Lung (tissue), 12 donors: Measurements from ENCODE around the gene INPP5E. TPM values are rescaled to one million over a fixed set of nuclear protein-coding genes. Genes with fewer than 3 reads are reported as not detected.

Experiments used
- ATAC-seq: fragments of 200-7000 bp; cut with Tn5 transposase; one replicate; pipeline ENCODE4 v1.9.1; 2020; ENCODE audit warnings: moderate number of reproducible peaks; ENCODE audit not compliant: insufficient read depth, low FRiP score
- DNase-seq, 3 donors: peaks; one replicate each; pipeline ENCODE4 v3.0.0-alpha.2; 2013 to 2017
- H3K27ac ChIP-seq, 2 donors: one replicate each; pipeline ENCODE4 v1.5.1; 2013; ENCODE audit warnings: mild to moderate bottlenecking in 2 of 2, moderate library complexity in 2 of 2, control low read depth in 1 of 2, inconsistent platforms in 1 of 2, low read depth in 1 of 2, low read length in 1 of 2
- H3K27me3 ChIP-seq, 3 donors: one replicate each; pipeline ENCODE4 v1.5.1; 2013; ENCODE audit warnings: low read length in 2 of 3; ENCODE audit not compliant: control insufficient read depth in 3 of 3, insufficient read depth in 3 of 3
- H3K36me3 ChIP-seq, 4 donors: one replicate each; pipeline ENCODE4 v1.5.1; 2013; ENCODE audit warnings: low read length in 4 of 4, mild to moderate bottlenecking in 1 of 4, moderate library complexity in 1 of 4; ENCODE audit not compliant: control insufficient read depth in 4 of 4, insufficient read depth in 4 of 4
- H3K4me1 ChIP-seq, 5 donors: one replicate each; pipeline ENCODE4 v1.5.1; 2013; ENCODE audit warnings: low read length in 5 of 5, mild to moderate bottlenecking in 2 of 5, moderate library complexity in 1 of 5; ENCODE audit not compliant: control insufficient read depth in 5 of 5, insufficient read depth in 5 of 5
- H3K4me3 ChIP-seq: one replicate; pipeline ENCODE4 v1.5.1; 2013; ENCODE audit warnings: mild to moderate bottlenecking, control low read depth, moderate library complexity
- H3K9ac ChIP-seq, 2 donors: one replicate each; pipeline ENCODE4 v1.5.1; 2013; ENCODE audit warnings: low read length in 2 of 2, control low read depth in 1 of 2; ENCODE audit not compliant: insufficient read depth in 1 of 2
- H3K9me3 ChIP-seq, 4 donors: one replicate each; pipeline ENCODE4 v1.5.1; 2013; ENCODE audit warnings: low read length in 3 of 4, mild to moderate bottlenecking in 1 of 4, moderate library complexity in 1 of 4; ENCODE audit not compliant: control insufficient read depth in 4 of 4, insufficient read depth in 3 of 4
- WGBS, 2 donors: extraction: QIAGEN DNeasy Blood & Tissue Kit; methylation state at CpG; one replicate each; pipeline ENCODE4 v1.1.7; 2013; 5-methylcytosine and 5-hydroxymethylcytosine counted together
- polyA plus RNA-seq, 2 donors: library from polyadenylated mRNA; stranded (reverse); fragments of 200-250 nt; gene quantifications; one replicate each; pipeline ENCODE4 v1.2.1, GENCODE V29; 2013
- total RNA-seq, 2 donors: library from RNA; depleted of rRNA in 1 of 2; stranded (reverse); fragments of >200 nt in 1 of 2; gene quantifications; one replicate each; pipeline ENCODE4 v1.2.1, GENCODE V29; 2014 to 2021
- TF ChIP-seq, protein P1 (sequence below): IDR thresholded peaks from 2 replicates; pipeline ENCODE4 v1.5.1; 2012; ENCODE audit warnings: mild to moderate bottlenecking; ENCODE audit errors: control extremely low read depth, extremely low read depth
- donor health status: control.
- donor health status: control.
- donor health status: Bipolar disorder and iron deficiency.
- donor health status: healthy.
- donor health status: DM: yes; HTN: yes; CAD: no.

The INPP5E gene
- total and polyA plus RNA-seq, 4 donors, result 7.2 to 18.4 (median 8.6) TPM

DNA sequence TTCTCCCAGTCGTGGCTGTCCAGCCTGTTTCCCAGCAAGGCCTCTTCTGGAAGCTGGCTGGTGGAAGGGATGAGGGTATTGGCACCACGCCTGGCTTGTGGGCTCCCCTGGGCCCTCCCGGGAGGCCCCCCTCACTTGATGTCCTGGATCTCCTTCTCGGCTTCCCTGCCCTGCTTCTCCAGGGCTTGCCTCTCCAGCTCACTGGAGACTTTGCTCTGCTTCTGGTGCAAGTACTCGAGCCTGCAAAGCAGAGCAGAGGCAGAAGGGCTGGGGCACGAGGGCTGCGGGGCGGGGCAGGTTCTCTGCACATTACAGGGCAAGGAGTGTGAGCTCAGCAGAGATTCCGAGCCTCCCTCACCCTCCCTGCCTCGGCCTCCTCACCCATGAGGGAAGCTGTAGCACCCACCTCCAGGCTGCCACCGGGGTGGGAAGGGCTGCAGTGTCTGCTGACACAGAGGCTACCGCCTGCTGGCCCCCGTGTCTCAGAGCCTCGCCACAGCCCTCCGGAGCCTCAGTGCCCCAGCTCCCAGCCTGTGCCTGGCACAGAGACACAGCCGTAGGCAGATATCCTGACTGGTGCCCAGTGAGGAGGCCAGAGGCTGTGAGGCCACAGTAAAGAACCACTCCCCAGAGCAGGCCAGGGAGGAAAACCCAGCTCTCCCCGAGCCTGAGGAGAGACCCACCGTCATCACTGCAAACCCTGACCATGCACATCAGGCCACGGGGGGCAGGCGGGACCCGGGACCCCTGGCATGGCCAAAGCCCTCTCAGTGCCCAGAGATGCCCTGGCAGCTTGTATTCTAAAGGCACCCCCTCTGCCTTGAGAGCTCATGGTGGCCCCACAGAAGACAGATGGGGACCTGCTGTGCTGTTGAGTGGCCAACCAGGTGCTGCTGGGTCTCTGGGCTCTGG lies 46.9 kb downstream of the INPP5E start:
- ATAC-seq (no peak), DNase-seq (no peak)
- no peaks in the 10 kb centered on the region for H3K4me1 ChIP-seq

DNA sequence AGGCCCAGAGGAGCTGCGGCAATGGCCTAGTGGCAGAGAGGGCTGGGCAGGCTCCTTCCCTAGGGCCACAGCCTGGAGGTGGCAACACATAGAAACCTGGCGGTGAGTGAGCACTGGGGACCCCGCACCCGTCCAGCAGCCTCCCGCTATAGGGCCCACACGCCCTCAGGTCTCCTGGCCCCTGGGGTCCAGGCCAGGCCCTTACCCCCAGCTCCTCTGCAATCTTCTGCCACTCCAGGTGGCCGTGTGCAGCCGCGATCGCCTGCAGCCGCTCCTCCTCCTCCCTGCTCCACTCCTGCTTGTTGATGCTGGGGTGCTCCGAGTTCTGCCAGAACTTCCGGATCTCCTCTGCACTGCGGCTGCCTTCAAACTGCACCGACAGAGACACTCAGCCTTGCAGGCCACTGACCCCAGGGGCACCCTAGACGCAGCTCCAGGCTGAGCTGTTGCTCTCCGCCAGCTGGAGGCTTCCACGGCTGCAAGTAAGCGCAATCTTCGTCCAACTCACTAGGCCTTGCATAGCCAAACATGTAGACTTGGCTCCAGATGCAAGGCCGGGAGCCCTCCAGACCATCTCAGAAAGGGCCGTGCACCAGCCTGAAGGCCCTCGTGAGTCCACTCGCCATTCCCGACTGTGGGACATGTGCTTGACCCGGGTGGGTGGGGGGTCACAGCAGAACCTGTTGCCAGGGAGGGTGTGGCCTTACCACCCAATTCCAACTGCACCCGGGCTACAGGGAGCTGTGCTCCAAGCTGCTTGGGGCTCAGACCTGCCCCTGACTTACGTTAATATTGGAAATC lies 47.7 kb downstream of the INPP5E start:
- peaks cover 5 to 76% (median 13%) of the 10 kb centered on the region in 4 donors for H3K36me3 ChIP-seq
- H3K4me1 ChIP-seq, result no peaks in the 10 kb centered on the region
- DNase-seq, result no peak
- no peak overlapping the region for H3K9ac ChIP-seq
- WGBS, 2 donors, result 94 to 96% methylated on average over 28 of the region's 28 CpGs
- no peak overlapping the region for H3K27ac ChIP-seq
- no peaks in the 10 kb centered on the region for H3K27me3 ChIP-seq
- no peak for ATAC-seq
- TF ChIP-seq, protein P1, sequence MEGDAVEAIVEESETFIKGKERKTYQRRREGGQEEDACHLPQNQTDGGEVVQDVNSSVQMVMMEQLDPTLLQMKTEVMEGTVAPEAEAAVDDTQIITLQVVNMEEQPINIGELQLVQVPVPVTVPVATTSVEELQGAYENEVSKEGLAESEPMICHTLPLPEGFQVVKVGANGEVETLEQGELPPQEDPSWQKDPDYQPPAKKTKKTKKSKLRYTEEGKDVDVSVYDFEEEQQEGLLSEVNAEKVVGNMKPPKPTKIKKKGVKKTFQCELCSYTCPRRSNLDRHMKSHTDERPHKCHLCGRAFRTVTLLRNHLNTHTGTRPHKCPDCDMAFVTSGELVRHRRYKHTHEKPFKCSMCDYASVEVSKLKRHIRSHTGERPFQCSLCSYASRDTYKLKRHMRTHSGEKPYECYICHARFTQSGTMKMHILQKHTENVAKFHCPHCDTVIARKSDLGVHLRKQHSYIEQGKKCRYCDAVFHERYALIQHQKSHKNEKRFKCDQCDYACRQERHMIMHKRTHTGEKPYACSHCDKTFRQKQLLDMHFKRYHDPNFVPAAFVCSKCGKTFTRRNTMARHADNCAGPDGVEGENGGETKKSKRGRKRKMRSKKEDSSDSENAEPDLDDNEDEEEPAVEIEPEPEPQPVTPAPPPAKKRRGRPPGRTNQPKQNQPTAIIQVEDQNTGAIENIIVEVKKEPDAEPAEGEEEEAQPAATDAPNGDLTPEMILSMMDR, result no peak
- no peak overlapping the region for H3K4me3 ChIP-seq
- H3K9me3 ChIP-seq, result no peaks in the 10 kb centered on the region

More for the DNA sequence above, 46.9 kb downstream of the INPP5E start:
- H3K9ac ChIP-seq, result no peak overlapping the region
- no peaks in the 10 kb centered on the region for H3K27me3 ChIP-seq
- WGBS, 2 donors, result 90 to 93% methylated on average over 21 of the region's 21 CpGs
- TF ChIP-seq, protein P1, result no peak
- H3K36me3 ChIP-seq, result peaks cover 5 to 71% (median 15%) of the 10 kb centered on the region in 4 donors
- no peak overlapping the region for H3K4me3 ChIP-seq
- no peak overlapping the region for H3K27ac ChIP-seq
- H3K9me3 ChIP-seq, result no peaks in the 10 kb centered on the region

DNA sequence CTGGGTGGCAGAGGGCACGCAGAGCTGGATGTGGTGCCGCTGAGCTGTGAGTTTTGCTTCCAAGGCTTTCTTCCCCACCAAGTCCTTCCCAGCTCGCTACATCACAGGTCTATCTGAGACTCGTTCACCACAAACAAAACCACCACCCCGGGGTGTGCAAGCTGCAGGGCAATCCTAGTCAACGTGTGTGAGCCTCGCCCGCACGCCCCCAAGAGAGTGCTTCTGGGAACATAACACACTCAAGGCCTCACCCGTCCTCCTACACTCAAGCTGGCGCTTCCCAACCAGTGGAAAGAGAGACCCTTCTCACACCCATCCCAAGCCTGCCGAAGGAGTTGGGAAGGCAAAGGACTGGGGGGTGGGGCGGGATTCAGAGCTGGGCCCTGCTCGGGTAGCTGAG lies 50.2 kb downstream of the INPP5E start:
- WGBS, 2 donors, result 84 to 91% methylated on average over 14 of the region's 14 CpGs

More for the DNA sequence above, 50.2 kb downstream of the INPP5E start:
- H3K4me1 ChIP-seq, result no peaks in the 10 kb centered on the region
- no peaks in the 10 kb centered on the region for H3K27me3 ChIP-seq
- H3K9me3 ChIP-seq, result no peaks in the 10 kb centered on the region
- no peak overlapping the region for H3K9ac ChIP-seq
- peaks cover 3 to 54% (median 16%) of the 10 kb centered on the region in 4 donors for H3K36me3 ChIP-seq
- no peak overlapping the region for H3K4me3 ChIP-seq
- DNase-seq (no peak), ATAC-seq (no peak)
- no peak overlapping the region for H3K27ac ChIP-seq
- TF ChIP-seq, protein P1, result no peak
